ENCODE results near the gene CCDC82.
"Not testable (repeated sequence)": the region's sequence is repeated elsewhere in the genome, so short reads cannot be mapped to it uniquely, and the experiment has no call there.

Gene CCDC82

DNA sequence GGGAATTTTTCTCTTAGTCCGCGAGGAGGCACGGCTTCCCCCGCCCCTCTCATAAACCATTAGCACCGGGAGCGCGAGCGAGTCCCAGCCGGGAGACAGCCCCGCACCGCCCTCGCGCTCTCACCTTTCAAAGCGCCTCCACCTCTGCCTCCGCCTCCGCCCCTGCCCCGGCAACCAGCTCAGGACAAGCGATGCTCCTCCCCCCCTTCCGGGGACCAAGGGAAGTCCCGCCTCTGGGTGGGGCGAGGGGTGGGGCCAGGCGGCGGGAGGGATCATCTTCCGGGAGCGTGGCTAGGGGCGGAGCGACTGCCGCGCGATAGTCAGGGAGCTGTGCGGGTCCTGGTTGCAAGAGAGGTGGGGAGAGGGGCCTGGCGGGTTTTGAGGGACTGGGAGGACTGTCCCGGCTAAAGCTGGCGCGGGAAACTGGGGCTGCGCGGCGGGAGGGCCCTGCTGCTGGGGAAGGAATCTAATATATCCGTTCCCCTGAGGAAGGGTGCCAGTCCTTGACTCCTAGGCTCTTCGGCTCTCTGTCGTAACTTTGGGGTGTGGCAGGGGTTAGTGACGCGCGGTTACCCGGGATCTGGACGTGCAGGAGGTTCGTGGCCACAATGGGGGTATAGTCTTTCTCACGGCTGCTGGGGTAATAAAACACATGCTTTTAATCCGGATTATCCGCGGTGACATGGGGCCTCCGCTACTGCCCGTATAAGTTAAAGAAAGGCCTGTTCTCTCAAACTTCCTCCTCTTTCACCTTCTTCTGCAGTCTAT, at the start of gene CCDC82, which contains the start of gene JRKL:
TSS of gene CCDC82 (minus strand) at position 193 of the 768 bp plus-strand sequence. CDS start 5,165 bp downstream, outside the sequence.
TSS of gene JRKL (plus strand) at position 294 of the 768 bp plus-strand sequence. CDS start 637 bp downstream, outside the sequence.
- DNase-seq (ENCODE audit: low read depth in 2 of 2) = peak; percentile 86 to 90

DNA sequence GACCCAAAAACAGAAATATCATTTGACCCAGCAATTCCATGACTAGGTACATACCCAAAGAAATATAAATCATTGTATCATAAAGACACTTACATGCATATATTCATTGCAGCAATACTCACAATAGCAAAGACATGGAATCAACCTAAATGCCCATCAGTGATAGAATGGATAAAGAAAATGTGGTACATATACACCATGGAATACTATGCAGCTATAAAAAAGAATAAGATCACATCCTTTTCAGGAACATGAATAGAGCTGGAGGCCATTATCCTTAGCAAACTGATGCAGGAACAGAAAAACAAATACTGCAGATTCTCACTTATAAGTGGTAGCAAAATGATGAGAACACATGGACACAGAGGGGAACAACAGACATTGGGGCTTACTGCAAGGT, 42.9 kb upstream of the CCDC82 start:
- not testable (repeated sequence) for DNase-seq (ENCODE audit: low read depth in 2 of 2)

DNA sequence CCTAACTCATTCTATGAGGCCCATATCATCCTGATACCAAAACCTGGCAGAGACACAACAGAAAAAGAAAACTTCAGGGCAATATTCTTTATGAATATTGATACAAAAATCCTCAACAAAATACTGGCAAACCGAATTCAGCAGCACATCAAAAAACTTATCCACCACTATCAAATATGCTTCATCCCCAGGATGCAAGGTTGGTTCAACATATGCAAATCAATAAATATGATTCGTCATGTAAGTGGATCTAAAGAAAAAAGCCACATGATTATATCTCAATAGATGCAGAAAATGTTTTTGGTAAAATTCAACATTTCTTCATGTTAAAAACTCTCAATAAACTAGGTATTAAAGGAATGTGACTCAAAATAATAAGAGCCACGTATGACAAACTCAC, 41.0 kb upstream of the CCDC82 start:
- DNase-seq (ENCODE audit: low read depth in 2 of 2) = no peak

DNA sequence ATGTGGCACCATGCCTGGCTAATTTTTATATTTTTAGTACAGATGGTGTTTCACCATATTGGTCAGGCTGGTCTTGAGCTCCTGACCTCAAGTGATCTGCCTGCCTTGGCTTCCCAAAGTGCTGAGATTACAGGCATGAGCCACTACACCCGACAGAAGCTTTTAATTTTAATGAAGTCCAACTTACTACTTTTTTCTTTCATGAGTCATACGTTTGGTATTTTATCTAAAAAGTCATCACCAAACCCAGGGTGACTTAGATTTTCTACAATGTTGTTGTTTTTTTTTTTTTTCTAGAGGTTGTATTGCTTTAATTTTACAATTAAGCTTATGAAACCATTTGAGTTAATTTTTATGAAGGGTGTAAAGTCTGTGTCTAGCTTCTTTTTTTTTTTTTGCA, 35.0 kb upstream of the CCDC82 start:
- DNase-seq (ENCODE audit: low read depth in 2 of 2) = peak; percentile 36 to 54

DNA sequence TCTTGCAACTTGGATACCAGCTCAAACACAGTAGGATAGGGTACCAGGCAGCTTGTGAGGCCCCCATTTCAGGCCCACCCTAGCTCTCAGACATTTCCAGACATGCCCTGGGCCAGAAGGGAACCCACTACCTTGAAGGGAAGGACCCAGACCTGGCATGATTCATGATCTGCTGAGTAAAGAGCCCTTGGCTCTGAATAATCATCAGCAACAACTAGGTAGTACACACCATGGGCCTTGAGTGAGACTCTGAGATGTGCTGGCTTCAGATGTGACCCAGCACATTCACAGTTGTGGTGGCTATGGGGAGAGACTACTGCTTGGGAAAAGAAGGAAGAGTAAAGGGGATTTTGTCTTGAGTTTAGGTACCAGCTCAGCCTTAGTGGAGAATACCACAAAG, 23.7 kb upstream of the CCDC82 start:
- DNase-seq (ENCODE audit: low read depth in 2 of 2) = no peak

DNA sequence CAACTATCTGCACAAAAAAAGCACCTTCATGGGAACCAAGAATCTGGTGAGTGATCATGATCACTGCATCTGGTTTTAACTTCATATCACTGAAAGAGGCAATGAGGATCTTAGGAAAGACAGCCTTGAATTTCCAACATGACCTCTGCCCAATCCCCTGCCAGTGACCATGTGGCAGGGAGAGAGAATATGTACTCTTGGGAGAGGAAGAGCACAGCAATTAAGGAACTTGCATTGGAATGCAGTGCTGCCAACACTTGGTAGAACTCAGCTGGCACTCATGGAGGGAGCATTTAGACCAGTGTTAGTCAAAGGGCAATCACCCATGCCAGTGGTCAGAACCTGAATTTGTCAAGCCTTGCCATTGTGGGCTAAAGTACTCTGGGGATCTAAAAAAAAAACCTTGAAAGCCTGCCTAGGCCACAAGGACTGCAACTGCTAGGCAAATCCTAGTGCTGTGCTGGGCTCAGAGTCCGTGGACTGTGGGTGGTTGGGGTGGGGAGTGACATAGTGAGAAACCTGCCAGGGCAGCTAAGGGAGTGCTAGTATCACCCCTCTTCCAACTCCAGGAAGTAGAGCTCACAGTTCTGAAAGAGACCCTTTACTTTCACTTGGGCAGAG, 23.2 kb upstream of the CCDC82 start:
- no peak for DNase-seq (ENCODE audit: low read depth in 2 of 2)

DNA sequence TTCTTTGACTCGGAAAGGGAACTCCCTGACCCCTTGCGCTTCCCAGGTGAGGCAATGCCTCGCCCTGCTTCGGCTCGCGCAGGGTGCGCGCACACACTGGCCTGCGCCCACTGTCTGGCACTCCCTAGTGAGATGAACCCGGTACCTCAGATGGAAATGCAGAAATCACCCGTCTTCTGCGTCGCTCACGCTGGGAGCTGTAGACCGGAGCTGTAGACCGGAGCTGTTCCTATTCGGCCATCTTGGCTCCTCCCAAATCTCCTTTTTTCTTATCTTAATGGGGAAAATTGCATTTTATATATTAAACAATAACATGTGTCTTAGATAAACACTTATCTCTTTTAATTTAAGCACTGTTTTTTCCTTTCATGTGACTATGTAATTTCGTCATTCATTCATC, 21.7 kb upstream of the CCDC82 start:
- not testable (repeated sequence) for DNase-seq (ENCODE audit: low read depth in 2 of 2)

DNA sequence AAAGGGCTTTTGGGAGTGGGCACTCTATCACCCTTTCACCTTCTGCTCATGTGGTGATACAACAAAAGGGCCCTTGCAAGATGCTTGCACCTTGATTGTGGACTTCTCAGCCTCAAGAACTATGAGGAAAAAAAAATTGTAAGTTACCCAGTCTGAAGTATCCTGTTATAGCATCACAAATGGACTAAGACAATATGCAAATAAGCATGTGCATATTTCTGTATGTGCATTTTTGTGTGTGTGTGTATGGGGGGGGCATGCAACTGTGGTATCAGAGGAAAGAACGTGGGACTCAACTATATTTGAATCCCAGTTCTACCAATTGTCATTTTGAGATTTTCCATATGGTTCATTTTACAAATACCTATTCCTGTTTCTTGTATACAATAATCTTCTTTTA, 11.0 kb upstream of the CCDC82 start:
- DNase-seq (ENCODE audit: low read depth in 2 of 2) = no peak

DNA sequence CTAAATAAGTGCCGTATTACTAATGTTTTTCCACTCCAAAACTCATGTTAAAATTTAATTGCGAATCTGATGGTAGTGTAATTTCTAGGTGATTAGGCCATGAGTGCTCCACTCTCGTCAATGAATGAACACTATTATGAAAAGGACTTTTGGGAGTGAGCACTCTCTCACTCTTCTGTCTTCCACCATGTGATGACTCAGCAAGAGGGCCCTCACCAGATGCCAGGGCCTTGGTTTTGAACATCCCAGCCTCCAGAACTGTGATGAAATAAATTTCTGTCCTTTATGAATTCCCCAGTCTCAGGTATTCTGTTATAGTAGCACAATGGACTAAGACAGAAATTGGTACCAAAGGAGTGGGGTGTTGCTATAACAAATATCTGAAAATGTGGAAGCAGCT, 8.2 kb upstream of the CCDC82 start:
- DNase-seq (ENCODE audit: low read depth in 2 of 2) = no peak

DNA sequence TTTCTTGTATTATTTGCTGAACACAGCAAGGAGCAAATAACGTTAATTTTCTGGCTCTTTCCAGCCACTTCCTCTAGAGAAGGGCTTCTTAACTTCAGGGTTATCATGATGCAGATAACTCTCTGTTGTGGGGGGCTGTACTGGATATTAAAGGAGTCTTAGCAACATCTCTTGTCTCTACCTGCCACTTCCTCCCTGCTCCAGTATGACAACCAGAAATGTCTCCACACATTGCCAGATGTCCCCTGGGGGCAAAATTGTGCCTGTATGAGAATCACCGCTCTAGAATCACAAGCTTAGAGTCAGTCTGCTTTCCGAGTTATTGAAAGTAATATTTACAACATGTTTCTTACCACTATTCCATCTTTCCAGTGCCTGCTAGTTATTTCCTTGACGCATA, 6.9 kb upstream of the CCDC82 start:
- no peak for DNase-seq (ENCODE audit: low read depth in 2 of 2)

DNA sequence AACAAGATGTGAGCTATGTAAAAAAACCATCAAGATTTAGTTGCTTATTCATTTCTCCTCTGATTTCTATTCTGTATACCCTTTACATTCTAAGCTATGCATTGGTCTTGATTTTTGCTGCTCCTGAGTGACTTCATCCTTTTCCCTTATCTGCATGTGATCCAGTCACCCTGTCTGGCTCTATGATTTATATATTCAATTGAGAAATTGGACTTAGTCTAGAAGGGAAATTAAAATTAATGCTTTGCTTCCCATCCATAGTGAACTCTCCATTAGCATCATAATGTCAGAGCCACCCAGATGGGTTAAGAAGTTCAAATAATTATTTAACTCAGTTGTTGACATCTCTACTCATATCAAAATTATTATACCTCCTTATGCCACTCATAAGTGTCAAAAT, 5.1 kb upstream of the CCDC82 start:
- DNase-seq (ENCODE audit: low read depth in 2 of 2) = no peak

DNA sequence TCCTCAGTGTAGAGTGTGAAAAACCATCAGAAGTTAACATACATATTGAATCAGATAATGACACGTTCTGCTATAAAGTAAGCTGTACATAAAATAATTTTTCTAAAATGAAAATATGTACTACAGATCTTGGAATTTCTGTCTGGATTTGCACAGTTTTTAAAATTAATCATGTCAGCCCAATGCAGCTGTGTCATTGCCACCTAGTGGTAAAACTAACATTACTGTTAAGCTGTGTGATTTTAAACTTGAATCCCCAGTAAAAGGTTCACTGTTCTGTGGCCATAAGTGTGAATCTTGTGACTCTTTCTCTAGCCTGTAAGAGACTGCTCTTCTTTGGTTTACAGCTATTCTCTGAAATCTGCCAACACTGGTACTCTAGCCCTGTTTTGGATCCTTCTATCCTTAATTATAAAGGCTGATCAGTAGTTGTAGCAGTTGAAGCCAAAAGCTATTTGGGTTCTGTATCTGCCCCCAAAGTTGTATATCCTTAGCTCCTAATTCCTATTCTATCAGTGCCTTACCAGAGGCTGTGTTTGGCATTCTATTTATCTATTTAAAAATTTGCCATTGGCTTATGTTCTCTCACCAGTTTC, 4.1 kb upstream of the CCDC82 start:
- DNase-seq (ENCODE audit: low read depth in 2 of 2) = peak; percentile 5 to 11

DNA sequence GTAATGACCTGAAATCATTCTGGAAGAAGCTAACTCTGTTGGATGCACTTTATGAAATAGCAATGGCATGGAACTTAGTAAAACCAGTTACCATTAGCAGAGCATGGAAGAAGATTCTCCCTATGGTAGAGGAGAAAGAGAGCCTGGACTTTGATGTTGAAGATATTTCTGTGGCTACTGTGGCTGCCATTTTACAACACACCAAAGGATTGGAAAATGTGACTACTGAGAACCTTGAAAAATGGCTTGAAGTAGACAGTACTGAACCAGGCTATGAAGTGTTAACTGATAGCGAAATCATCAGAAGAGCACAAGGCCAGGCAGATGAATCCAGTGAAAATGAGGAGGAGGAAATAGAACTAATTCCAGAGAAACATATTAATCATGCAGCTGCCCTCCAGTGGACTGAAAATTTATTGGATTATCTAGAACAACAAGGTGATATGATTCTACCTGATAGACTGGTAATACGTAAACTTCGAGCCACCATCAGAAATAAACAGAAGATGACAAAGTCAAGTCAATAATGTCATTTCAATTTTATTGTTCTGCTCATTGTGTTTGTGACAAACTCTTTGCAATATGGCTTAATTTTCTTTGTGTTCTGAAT, 2.1 kb upstream of the CCDC82 start:
- no peak for DNase-seq (ENCODE audit: low read depth in 2 of 2)

DNA sequence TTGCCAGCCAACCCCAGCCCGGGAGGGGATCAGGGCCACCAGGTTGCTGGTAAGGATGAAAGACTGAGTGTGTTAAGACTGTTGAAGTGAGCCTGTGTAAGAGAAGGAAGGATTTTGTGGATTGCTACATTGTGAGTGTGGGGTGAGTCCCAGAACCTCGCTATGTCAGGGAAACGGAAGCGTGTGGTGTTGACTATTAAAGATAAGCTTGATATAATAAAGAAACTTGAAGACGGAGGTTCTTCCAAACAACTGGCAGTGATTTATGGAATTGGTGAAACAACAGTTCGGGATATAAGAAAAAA, 728 bp upstream of the CCDC82 start:
- no peak for DNase-seq (ENCODE audit: low read depth in 2 of 2)

DNA sequence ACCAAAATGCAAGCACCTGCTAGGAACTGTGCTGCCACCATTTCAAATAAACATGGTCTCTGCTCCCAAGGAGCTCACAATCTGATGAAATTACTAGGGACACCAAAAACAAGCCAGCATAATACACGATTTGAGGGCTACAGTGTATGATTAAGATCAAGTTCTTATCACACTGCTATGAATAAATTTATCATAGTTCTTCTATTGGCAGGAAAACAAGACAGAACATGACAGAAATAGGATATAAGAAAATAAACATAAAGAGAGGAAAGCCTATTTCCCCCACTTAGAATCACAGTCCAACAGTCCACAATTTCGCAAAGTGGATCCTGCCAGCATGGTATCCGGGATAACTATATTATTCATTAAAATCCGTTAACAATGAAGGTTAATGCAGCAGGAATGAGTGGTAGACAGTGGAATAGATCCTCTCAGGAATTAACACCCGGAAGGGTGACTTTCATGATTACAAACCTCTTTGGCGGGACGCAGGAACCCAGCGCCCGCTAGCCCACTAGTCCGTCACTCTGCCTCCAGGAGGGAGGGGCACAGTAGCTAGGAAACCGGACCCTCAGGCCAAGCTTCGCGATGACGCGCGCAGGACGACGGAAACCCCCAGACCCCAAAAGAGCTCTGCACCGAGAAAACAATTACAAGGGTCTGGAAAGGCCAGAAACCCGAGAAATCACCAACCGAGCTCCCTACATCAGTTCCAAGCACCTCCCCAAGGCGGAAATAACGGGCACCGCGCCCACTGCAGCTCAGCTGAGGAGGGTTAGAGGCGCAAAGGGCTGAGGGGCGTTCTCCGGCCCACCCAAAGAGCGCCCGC, 607 bp downstream of the CCDC82 start:
- DNase-seq (ENCODE audit: low read depth in 2 of 2) = no peak

DNA sequence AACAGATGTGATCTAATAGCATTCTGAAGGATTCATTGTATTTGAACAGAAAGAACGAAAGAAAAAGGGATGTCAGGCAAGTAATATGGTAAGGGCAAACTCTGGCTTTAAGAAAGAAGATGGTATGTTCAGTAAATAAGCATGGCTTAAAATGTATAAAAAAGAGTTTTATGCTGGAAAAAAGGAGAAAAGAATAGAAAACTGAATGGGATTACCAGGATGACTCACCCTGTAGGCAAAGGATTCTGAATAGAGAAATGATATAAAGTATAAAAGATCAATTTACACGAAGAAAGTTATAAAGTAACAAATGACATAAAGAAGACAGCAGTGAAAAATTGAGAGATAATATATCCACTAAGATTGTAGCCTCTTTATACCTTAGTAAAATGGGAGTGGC, 4.5 kb downstream of the CCDC82 start:
- no peak for DNase-seq (ENCODE audit: low read depth in 2 of 2)

DNA sequence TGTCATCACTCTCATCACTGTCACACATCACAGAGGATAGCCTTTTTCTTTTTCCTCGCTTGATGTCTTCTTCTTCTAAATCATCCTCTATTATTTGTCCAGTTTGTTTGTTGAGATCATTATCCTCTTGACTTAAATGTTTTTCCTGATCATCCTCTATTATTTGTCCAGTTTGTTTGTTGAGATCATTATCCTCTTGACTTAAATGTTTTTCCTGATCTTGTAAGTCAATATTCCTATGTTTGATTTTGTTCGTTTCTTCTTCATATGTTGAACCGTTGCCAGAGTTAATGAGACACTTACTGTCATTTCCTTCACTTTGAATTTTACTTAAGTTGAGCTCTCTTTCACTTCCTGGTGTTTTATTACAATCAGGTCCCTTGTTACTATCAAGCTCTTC, 5.6 kb downstream of the CCDC82 start:
- no peak for DNase-seq (ENCODE audit: low read depth in 2 of 2)

DNA sequence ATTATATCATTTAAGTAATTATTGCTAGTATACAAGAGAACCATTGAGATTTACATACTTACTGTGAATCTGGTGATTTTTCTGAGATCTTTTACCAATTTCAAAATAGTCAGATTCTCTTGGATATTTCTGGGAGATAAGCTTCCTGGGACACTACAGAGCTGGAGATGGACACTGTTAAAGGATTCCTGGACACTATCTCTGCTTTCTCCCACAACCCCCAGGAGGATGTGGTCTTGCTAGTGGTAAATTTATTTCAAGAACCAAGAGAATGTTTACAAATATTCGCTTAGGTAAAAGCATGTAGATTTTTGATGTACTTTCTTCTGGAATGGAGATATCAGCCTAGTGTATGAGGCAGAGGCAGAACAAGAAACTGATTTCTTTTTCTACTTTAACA, 12.9 kb downstream of the CCDC82 start:
- no peak for DNase-seq (ENCODE audit: low read depth in 2 of 2)

DNA sequence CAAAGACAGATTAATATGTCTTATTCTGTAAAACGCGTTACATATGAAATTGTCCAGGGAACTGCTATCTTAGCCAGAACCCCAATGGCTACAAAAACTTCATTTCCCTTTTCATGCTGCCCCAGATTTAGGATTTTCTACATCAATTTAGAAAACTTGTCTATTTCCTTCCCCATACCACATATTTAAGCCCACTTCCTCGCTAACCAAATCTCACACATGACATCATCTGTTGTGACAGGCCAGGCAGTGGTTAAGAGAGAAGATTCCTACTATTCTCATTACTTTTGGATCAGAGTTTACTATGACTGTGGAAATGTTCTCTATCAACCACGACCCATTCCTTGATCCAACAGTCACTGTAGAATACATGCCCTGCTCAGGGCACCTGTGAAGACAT, 15.9 kb downstream of the CCDC82 start:
- DNase-seq (ENCODE audit: low read depth in 2 of 2) = no peak

DNA sequence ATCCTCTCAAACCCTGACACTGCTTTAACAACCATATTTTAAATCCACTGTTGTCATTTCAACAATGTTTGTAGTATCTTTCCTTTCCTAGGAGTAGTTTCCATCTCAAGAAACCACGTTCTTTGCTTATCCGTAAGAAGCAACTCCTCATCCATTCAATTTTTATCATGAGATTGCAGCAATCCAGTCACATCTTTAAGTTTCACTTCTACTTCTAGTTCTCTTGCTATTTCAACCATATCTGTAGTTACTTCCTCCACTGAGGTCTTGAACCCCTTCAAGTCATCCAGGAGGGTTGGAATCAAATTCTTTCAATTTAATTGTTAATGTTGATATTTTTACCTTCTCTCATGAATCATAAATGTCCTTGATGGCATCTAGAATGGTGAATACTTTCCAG, 22.4 kb downstream of the CCDC82 start:
- no peak for DNase-seq (ENCODE audit: low read depth in 2 of 2)

DNA sequence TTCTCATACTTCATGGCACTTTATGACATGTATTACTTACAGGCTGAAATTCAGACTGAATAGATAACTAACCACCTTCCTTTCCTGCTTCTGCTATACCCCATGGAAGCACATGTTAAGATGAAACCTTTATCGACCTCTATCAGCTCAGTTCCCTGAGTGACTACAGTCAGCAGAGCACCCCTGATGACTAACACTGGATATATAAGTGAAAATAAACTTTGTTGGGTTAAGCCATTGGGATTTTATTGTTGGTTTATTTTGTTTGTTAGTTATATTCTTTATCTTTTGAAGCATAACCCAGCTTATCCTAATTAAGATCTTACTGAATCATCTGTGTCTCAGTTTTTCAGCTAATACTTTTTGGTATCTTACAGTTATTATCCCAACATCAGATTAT, 23.7 kb downstream of the CCDC82 start:
- no peak for DNase-seq (ENCODE audit: low read depth in 2 of 2)

DNA sequence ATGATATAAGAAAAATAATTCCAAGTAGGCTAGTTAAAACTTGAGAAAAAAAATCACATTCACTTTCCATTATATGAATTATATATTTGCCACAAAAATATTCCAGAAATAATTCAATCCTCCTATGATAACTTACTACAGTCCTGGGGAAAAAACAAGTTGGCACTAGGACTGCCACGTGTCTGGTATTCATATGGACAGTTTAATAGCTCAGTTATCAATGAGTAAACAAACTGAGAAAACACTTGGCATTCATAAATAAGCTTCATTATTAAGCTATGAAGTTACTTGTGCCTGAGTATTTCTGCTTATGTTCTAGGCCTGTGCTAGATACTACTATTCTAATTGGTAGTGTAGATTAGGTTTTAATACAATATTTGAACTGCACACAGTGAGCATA, 24.2 kb downstream of the CCDC82 start:
- DNase-seq (ENCODE audit: low read depth in 2 of 2) = no peak
